Superior temporal gyrus (tissue), 1 donor: ENCODE data around the gene CTDSP2.
"Not testable (repeated sequence)": the region's sequence is repeated elsewhere in the genome, so short reads cannot be mapped to it uniquely, and the experiment has no call there.

Experiments used
- DNase-seq: peaks from one replicate; pipeline ENCODE4 v3.0.0-alpha.2; 2016; ENCODE audit errors: extremely low spot score

CTDSP2 gene

DNA sequence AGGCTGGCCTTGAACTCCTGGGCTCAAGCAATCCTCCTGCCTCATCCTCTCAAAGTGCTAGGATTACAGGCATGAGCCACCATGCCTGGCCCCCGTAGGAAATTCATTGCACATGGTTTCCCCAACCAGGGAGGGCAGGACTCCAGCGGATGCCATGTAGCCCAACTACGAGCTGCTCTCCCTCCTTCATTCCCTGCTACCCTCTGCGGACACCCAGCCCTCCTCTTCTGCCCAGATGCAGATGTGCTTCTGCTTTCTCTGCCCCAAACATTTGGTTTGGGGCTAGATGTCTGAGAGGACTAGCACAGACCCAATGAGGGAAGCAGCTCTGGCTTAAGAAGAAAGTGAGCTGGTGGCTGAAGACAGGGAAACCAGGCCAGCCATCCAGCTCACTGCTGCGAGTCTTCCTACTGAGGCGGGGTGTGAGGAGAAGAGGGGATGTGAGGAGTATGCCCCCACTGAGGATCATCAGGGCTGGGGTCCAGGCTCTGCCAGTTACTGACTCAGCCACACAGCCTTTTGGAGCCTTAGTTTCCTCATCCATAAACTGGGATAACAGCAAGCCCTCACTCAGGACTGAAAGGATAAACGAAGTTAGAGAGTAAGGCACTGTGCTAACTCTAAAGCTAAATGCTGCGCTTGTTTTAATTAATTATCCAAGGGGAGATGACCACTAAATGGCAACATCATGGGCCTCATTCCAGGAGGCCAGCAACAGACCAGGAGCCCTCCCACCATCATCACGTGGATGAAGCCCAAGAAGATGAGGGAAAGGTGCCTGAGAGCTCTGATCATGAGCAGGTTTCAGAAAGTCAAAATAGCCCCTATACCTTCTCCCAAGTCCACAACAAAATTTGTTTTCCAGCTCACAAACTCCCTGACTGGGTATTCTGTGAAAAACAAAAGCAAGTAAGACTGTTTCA is 10.9 kb downstream of the CTDSP2 start:
- DNase-seq, result no peak

DNA sequence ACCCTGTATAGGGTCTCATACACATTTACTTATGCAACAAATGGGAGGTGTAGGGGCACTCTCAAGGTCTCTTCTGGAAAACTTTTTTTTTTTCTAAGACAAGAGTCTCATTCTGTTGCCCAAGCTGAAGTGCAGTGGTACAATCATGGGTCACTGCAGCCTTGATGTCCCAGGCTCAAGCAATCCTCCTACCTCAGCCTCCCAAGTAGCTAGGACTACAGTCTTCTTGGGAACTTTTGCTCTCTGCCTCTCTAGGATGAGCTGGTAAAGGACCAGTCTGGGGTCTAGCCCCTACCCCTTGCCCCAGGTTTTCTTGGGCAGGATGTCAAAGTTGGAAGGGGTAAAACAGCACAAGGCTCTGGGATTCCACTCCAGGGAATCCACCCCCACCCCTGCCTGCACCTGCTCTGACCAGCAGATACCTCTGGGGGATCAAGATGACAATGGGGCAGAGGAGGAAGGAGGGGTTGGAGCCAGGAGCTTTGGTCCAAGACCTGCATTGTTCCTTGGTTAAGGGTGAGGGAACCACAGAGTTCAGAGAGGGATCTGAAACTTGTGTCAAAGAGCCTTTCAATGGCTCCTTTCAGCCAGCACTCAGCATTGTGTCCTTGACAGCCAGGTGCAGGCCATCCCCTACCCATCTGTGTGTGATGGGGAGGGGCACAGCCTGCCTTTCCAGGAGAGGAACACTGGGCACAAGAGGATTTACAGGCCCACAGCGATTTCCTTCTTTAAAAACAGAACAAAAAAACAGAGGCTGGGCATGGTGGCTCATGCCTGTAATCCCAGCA is 12.2 kb downstream of the CTDSP2 start:
- no peak for DNase-seq

DNA sequence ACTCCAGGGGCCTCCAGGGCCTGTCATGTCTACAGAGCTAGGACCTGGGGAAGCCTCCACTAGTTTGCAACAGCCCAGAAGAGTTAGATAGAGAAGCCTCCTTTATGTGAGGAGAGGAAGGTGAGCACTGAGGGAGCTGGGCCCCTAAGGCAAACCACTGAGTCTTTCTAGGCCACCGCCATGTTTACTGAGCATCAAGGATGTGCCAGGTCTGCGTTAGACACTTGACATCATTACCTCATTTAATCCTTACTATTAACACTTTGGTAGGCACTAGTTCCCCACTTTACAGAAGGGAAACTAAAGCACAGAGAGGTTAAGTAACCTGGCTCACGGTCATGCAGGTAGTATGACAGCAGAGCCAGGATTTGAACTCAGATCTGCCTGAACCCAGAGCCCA is 12.9 kb downstream of the CTDSP2 start:
- no peak for DNase-seq

DNA sequence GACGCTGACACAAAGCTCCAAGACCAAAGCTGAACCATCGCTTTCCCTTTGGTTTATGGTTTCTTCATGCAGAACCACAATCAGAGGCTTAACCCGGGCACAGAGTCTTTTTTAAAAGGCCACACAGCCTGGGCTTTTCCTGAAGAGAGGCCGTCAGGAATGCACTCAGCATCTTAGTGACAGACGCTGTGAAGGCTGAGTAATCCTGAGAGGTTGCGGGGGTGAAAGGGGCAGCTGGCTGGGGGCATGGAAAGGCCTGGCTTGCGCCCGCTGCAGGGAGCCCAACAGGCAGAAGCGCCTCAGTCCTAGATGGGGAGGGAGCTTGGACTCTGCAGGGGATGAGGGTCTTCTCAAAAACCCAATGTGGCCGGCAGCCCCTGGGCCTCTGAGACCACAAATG is 13.6 kb downstream of the CTDSP2 start:
- no peak for DNase-seq

DNA sequence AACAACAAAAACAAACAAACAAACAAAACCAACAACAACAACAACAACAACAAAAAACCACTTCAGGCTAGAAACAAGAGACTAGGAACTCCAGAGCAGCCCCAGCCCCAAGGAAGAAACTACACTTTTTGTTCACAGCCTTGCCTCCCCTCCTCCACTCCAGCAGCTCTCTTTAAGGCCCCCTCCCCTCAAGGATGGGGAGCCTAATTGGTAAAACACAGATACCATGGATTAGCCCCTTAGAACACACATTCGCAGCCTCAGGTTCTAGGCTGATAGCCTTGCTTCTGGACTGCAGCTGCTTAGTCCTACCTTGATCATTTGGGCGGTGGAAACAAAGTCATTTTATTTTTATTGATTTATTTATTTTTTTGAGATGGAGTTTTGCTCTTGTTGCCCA is 16.1 kb downstream of the CTDSP2 start:
- DNase-seq, result no peak

DNA sequence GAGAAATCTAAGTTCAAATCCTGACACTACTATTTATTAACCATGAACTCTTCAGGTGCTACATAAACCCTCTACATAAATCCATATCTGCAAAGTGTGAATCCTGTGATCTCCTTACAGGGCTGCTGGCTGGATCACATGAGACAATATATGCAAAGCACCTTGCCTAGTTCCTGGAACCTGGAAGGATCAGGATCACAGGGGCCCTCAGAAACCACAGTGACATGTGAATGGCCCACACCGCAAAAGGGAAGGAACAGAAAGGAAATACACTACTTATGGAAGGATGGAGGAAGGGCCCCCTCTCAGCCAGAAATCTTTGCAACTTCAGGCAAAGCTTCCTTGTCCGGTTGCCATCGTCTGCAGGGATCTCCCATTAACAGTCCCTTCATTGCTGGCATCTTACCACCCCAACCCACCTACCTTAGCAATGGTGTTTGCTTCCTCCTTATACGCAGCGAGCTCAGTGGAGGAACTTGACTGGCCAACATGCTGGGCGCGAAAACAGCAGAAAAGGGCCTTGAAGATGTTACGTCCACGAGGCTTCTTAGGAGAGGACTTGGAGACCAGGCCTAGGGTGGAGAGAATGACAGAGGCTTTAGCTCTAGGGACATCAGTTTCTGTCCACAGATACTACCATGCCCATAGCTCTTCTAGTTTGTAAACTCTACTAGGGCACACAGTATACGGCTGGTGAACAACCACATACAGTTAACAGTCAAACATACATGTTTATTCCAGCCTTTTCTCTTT is 17.3 kb downstream of the CTDSP2 start:
- no peak for DNase-seq

DNA sequence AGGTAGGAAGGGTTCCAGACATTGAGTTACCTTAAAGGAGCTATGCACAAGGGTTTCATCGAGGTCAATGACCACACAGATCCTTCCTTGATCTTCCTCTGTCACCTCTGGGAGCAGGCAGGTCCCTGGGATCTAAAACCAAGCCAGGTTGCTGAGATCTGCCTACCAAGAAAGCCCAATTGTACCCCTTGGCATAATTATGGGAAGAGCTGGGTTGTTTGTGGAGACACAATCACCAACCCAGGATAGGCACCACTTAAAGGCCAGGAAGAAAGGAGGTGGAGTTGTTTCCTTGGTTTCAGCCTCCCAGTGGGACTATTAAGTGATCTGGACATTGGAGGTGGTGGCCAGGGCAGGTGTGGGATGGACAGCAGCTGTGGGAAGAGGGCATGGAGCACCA is 19.6 kb downstream of the CTDSP2 start:
- DNase-seq, result no peak

DNA sequence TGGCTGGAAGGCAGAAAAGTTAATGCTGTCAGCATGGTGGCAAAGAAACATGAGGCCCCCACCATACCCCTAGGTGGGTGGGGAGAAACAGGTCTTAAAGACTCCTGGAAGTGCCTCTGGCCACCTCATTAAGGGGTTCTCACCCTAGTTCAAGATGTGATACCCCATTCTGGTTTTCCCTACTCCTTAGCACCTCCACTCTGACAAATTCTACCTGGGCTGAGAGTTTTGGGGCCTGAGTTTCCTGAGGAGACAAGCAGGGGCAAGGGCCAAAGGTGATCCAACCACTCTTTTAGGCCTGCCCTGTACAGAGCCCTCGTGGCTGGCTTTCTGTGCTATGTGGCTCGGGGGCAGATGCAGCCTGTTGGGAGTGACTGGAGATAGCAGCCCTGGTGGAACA is 20.1 kb downstream of the CTDSP2 start:
- DNase-seq, result no peak

DNA sequence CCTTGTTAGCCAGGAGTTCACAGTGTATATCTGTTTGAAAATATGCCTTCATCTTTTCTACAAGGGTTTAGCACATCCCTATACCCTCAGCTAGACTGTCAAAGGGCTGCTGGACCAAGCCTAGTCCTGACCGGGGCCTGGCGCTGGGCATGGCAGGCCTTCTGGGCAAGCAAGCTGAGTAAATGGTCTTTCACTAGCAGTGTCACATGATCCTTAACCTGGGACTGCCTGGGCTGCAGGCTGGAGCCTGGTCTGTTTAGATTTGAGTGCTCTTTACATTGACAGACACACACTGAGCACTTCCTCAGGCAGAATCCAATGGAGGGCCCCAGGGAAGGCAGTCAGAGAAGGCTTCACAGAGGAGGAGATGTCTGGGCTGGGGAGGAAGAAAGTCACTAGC is 21.1 kb downstream of the CTDSP2 start:
- no peak for DNase-seq

DNA sequence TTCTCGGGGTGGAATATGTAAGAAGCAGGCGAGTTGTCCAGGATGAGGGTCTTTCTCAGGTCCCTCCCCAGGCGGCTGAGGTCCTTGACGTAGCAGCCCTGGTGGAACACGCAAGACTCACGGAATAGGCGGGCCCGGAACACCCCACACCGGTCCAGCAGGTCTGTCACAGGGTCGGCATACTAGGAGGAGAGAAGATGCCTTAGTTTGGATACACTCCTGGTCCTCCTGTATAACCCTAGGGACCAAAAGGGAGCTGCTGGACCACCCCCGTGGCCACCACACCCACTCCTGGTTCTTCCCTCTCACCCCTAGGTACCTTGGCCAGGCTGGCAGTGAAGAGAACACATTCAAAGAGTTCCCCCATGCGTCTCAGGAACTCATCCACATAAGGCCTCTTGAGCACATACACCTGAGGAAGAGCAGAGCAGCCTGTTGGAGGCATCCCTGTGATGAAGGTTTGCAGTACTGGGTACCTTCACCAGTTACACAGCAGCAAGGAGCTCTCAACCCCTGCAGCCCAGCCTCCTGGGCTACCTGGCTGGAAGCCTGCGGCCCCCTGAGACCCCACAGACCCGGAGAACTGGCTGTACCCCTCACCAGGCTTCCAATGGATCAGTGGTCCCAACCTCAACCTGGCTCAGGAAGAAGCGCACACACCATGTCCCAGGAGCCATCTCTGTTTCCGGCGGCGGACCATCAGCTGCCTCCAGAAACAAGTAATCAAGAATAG is 22.5 kb downstream of the CTDSP2 start:
- DNase-seq, result no peak

DNA sequence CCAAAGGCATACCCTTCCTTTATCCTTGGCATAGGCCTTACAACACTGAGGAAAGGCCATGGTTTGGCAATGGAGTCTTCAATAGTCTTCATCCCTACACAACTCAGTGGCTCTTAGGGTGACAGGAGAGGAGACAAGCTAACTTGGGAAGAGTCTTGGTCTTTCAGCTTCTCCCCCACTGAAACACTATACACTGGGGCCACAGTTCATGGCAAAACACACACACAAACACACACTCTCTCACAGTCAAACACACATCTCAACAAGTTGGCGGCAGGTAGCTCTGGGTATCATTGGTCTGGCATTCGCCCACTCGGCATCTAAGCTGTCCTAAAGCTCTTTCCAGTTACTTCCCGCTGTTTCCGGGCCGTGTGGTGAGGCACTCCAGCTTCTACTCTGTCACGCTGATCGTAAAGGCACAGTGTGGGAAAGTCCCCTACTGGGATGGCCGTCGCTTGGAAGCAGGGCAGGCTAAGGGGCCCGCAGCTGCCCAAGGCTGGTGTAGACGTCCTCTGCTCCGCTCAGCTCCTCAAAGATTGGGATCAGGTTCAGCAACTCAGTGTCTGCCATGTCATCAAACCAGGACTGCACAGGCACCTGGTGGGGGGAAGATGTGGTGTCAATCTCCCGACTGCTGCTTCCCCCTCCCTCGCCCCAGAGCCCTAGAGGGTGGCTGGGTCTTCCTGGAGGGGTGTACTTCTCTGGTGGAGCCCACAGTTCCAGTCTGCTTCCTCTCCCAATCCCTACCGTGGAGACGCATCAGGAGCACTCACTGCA is 23.2 kb downstream of the CTDSP2 start:
- DNase-seq, result no peak

DNA sequence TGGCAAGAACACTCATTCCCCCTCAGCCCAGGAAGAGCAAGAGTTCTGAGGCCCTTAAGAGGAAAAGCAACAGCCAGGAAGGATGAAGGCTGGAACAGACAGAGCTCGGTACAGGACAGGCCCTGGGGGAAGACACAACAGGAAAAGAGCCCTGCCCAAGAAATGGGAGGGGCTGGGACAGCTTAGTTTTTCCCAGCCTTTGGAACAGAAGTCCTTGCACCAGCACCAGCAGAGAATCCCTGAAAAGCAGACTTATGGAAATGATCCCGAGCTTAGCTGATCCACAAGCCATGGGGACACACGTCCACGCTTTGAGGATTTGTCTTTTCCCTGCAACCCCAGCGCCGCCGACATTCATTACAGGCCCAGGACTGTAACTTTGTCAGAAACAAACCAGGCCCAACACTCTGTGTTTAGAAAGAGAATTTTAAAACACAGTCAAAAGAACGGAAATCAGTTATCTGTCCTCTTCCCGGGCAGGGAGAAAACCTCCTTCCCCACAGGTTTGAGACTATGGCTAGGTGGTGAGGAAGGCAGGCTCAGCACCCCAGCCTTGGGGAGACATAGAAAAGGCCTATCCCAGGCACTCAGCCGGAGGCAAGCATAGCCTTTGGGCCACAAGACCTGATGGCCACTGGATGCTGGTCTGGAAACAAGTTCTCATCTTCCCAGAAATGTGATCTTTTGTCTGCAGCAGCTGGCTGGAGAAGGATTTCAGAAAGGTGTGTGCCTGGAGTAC is 24.0 kb downstream of the CTDSP2 start:
- DNase-seq, result no peak

DNA sequence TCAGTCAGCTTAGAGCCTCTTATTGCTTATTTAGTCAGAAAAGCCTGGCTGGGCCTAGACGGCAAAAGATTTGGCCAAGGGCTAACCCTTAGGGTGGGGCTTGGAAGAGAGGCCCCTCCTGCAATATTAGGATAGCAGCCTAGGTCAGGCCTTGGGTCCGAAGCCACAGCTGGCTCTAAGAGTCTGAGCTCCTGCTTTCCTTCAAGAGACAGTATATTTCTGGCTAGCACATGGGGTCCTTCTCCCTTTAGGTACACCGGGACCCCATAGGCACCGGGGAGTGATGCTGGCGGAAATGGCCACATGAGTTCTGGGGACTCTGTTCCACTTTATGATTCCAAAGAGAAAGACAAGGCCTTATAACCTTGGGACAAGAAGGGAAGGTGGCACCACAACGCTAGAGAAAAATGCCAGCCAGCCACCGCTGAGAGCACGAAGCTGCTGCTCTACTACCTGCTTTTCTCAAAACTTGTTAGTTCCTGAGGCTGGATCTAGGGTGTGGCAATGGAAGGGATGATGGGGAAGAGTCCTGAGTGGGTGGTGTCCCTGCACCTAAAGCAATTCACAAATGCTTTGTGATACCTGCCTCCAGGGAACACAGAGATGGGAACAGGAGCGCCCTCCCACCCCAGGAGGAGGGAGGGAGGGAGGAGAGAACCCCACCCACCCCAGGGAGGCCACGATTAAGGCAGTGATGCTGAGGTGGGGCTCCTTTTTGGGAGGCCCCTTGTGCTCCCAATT is 24.9 kb downstream of the CTDSP2 start:
- no peak for DNase-seq

DNA sequence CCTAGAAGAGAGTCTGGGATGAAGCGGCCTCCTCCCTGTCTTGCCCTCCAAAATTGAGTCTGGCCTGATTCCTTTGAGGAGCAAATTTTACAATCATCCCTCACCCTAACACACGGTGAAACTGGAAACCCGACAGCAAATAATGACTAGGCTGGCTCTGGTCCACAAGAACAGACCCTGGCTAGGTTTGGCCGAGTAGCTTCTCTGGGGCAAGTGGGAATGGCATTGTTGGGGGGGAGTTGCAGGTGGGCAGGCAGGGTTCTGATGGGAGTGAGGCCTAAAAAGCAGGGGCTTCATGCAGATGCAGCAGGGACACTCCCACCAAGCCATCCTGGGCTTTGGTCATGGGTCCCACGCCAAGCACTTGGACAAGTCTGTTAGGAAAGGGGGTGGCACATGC is 25.5 kb downstream of the CTDSP2 start:
- DNase-seq, result not testable (repeated sequence)

DNA sequence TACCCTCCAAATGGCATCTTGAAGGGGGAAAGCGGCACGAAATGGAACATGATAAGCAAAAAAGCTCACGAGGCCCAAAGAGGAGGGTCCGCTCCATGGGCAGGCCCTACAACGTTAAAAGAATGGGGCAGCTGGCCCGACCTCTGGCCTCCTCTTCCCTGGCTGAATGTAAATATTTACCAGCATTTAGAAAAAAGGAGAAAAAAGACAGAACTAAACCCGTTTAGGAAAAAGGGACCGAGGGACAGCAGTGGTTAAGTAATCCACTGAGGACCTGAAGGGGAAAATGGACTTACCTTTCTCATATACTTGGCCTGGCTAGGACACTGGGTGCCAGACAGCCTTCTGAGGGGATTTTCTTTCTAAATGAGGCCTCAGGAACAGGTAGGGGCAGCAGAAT is 26.4 kb downstream of the CTDSP2 start:
- not testable (repeated sequence) for DNase-seq

DNA sequence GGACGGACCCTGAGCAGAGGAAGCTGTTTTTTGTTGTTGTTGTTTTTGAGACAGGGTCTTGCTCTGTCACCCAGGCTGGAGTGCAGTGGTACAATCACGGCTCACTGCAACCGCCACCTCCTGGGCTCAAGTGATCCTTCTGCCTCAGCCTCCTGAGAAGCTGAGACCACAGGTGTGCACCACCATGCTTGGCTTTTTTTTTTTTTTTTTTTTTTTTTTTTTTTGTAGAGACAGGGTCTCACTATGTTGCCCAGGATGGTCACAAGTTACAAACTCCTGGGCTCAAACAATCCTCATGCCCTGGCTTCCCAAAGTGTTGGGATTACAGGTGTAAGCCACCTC is 28.6 kb downstream of the CTDSP2 start:
- not testable (repeated sequence) for DNase-seq

DNA sequence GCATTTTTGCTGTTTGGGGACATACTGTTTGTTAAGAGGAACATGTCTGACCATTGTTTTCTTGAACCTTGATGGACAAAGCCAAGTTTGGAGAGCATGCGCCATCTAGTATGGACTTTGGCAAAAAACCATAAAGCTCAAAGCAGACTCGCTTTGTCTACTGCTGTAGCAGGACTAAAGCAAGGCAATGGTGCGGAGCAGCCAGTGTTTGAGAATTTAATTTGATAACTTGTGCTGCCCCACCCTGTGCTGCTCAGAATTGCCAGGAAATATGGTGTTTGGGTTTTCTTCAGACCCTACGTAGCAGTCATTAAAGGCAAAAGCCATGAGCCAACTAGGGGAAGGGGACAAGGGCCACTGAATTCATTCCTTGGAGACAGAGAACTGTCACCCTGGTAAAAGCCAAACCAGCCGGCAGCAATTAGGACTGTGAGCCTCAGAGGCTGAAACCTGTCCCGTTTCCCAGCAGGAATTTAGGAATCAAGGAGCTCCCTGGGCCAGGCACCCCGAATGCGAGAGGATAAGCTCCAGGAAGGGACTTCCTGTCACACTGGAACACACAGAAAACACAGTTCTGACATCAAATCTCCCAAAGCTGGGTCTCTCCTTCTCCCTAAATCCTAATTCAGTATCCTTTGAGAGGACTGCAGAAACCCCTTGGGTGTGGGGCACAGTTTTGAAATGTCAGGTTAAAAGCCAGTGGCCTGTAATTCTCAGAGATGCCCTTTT is 29.1 kb downstream of the CTDSP2 start:
- DNase-seq, result no peak

DNA sequence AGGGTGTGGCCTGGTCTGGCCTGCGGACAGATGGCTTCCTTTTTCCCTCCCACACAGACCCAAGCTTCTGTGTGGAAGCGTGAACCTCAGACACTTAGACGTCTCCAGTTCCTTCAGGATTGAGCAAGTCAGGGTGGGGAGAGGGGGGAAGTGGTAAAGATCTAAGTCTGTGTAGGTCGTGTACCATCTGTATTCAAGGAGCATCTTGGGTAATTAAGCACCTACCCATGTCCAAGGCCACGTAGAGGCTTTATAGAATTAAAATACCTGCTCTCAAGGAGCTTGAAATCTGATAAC is 29.7 kb downstream of the CTDSP2 start:
- DNase-seq, result no peak
